ENCODE measurements around the gene PAM. TPM values are rescaled to one million over a fixed set of nuclear protein-coding genes. Genes with fewer than 3 reads are reported as not detected.

PAM gene
- total RNA-seq, 1 experiment from 2014 or later, result 131 TPM

DNA sequence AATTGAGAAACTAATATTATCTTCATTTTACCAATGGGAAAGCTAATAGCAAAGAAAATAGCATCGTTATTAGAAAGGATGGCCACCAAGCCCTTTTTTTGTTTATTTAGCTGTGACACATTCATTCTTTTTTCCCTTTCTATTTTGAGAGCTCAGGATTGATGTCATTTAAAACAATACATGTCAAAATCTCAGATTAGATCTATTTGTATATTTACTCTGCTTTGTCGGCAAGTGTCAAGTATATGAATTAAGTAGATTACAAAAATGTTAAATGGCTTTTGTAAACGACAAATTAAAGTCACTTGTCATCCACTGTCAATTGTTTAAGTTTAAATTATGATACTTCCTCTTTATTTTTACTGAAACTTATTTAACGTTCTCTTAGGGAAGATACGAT, 118.9 kb downstream of the PAM start:
- no peaks in the 10 kb centered on the region; the same call in 1 of the 2 replicates for H3K36me3 ChIP-seq (ENCODE audit: control insufficient read depth, insufficient read depth, low read length)
- in situ Hi-C loops (cut with HindIII; ENCODE audit: low pct_unique_long_range_greater_than_20kb, low sequenced_read_pairs) (no loop called here), intact Hi-C loops (cut with micrococcal nuclease; ENCODE audit: unreplicated experiment) (no loop called here)
- TF ChIP-seq TCF7L2 (IDR thresholded peaks at IDR 0.05; ENCODE audit: low read depth, low read length) (no peak), POLR2AphosphoS5 (IDR thresholded peaks at IDR 0.05; ENCODE audit: low read depth, low read length) (no peak)
- TF ChIP-seq, protein P1, sequence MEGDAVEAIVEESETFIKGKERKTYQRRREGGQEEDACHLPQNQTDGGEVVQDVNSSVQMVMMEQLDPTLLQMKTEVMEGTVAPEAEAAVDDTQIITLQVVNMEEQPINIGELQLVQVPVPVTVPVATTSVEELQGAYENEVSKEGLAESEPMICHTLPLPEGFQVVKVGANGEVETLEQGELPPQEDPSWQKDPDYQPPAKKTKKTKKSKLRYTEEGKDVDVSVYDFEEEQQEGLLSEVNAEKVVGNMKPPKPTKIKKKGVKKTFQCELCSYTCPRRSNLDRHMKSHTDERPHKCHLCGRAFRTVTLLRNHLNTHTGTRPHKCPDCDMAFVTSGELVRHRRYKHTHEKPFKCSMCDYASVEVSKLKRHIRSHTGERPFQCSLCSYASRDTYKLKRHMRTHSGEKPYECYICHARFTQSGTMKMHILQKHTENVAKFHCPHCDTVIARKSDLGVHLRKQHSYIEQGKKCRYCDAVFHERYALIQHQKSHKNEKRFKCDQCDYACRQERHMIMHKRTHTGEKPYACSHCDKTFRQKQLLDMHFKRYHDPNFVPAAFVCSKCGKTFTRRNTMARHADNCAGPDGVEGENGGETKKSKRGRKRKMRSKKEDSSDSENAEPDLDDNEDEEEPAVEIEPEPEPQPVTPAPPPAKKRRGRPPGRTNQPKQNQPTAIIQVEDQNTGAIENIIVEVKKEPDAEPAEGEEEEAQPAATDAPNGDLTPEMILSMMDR (IDR thresholded peaks at IDR 0.05), result no peak
- H3K9me3 ChIP-seq (ENCODE audit: control insufficient read depth, insufficient read depth, low read depth, low read length), result no peaks in the 10 kb centered on the region
- POLR2A ChIA-PET, result no interaction called here
- H3K27me3 ChIP-seq (ENCODE audit: control insufficient read depth, insufficient read depth, low read length), result no peaks in the 10 kb centered on the region
- H3K4me3 ChIP-seq (ENCODE audit: low read depth in 2 of 2, low read length in 2 of 2), result no peak overlapping the region
- H3K4me1 ChIP-seq (ENCODE audit: control insufficient read depth, insufficient read depth, low read length), result no peaks in the 10 kb centered on the region
- H3K27ac ChIP-seq (ENCODE audit: low read length), result no peak overlapping the region
- ATAC-seq (no peak), DNase-seq (ENCODE audit: low read depth, low spot score) (no peak)
- CTCF ChIA-PET, result no interaction called here
- BruUV-seq (replicated peaks), result no TSS peak

DNA sequence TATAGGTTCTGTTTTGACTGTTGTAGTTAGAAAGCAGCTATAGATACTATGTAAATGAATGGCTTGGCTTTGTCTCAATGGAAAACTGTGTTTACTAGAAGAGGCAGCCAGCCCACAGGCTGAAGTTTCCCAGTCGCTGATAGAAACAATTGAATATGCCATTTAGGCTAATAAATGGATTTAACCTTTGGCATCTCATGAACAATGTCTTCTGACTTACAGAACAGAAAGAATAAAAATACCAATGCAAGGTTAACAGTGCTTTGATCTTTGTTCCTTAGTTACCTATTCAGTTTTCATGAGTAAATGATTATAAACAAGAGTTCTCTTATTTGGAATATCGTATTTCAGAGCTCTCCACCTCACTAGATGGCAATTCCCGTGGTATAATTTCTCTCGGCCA, 120.6 kb downstream of the PAM start:
- no peaks in the 10 kb centered on the region; the same call in 1 of the 2 replicates for H3K36me3 ChIP-seq (ENCODE audit: control insufficient read depth, insufficient read depth, low read length)
- ATAC-seq, result no peak
- no peak overlapping the region for H3K27ac ChIP-seq (ENCODE audit: low read length)
- H3K4me1 ChIP-seq (ENCODE audit: control insufficient read depth, insufficient read depth, low read length), result no peaks in the 10 kb centered on the region
- in situ Hi-C loops (cut with HindIII; ENCODE audit: low pct_unique_long_range_greater_than_20kb, low sequenced_read_pairs), result no loop called here
- CTCF ChIA-PET, result no interaction called here
- no peaks in the 10 kb centered on the region for H3K27me3 ChIP-seq (ENCODE audit: control insufficient read depth, insufficient read depth, low read length)
- H3K4me3 ChIP-seq (ENCODE audit: low read depth in 2 of 2, low read length in 2 of 2), result no peak overlapping the region
- no peak for DNase-seq (ENCODE audit: low read depth, low spot score)
- TF ChIP-seq TCF7L2 (IDR thresholded peaks at IDR 0.05; ENCODE audit: low read depth, low read length) (0 out of 2 replicates have a peak, but pooled peaks have one; percentile 17), SIN3A (IDR thresholded peaks at IDR 0.05; ENCODE audit: borderline replicate concordance, insufficient read depth, low read depth, low read length) (no peak), POLR2AphosphoS5 (IDR thresholded peaks at IDR 0.05; ENCODE audit: low read depth, low read length) (no peak)
- intact Hi-C loops (cut with micrococcal nuclease; ENCODE audit: unreplicated experiment), result no loop called here
- no peaks in the 10 kb centered on the region for H3K9me3 ChIP-seq (ENCODE audit: control insufficient read depth, insufficient read depth, low read depth, low read length)
- no TSS peak for BruUV-seq (replicated peaks)
- POLR2A ChIA-PET, result no interaction called here

DNA sequence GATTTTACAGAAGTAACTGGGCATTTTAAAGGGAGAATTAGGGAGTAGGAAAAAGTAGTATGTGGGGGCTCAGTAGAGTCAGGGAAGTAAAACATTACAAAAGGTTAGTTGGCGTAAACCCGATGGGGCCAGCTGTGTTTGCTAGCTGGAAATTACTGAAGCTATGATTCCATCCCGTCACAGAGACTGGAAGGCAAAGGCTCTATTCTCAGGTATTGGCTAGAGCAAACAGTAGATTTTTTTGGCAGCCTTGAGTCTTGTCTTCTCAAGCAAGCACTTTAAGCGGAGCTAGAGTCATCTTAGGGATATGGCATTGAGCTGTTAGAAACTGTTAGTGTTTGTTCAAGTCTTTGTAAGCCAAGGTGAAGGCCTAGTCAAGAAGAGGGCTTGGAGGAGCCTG, 121.5 kb downstream of the PAM start:
- CTCF ChIA-PET, result no interaction called here
- no peak for DNase-seq (ENCODE audit: low read depth, low spot score)
- ATAC-seq, result no peak
- H3K4me3 ChIP-seq (ENCODE audit: low read depth in 2 of 2, low read length in 2 of 2), result no peak overlapping the region
- H3K36me3 ChIP-seq (ENCODE audit: control insufficient read depth, insufficient read depth, low read length), result no peaks in the 10 kb centered on the region; the same call in 1 of the 2 replicates
- no peaks in the 10 kb centered on the region for H3K9me3 ChIP-seq (ENCODE audit: control insufficient read depth, insufficient read depth, low read depth, low read length)
- BruUV-seq (replicated peaks), result no TSS peak
- H3K27me3 ChIP-seq (ENCODE audit: control insufficient read depth, insufficient read depth, low read length), result no peaks in the 10 kb centered on the region
- POLR2A ChIA-PET, result no interaction called here
- H3K27ac ChIP-seq (ENCODE audit: low read length), result no peak overlapping the region
- intact Hi-C loops (cut with micrococcal nuclease; ENCODE audit: unreplicated experiment) (no loop called here), in situ Hi-C loops (cut with HindIII; ENCODE audit: low pct_unique_long_range_greater_than_20kb, low sequenced_read_pairs) (no loop called here)
- H3K4me1 ChIP-seq (ENCODE audit: control insufficient read depth, insufficient read depth, low read length), result no peaks in the 10 kb centered on the region
- TF ChIP-seq TCF7L2 (IDR thresholded peaks at IDR 0.05; ENCODE audit: low read depth, low read length), result no peak
- TF ChIP-seq, protein P2, sequence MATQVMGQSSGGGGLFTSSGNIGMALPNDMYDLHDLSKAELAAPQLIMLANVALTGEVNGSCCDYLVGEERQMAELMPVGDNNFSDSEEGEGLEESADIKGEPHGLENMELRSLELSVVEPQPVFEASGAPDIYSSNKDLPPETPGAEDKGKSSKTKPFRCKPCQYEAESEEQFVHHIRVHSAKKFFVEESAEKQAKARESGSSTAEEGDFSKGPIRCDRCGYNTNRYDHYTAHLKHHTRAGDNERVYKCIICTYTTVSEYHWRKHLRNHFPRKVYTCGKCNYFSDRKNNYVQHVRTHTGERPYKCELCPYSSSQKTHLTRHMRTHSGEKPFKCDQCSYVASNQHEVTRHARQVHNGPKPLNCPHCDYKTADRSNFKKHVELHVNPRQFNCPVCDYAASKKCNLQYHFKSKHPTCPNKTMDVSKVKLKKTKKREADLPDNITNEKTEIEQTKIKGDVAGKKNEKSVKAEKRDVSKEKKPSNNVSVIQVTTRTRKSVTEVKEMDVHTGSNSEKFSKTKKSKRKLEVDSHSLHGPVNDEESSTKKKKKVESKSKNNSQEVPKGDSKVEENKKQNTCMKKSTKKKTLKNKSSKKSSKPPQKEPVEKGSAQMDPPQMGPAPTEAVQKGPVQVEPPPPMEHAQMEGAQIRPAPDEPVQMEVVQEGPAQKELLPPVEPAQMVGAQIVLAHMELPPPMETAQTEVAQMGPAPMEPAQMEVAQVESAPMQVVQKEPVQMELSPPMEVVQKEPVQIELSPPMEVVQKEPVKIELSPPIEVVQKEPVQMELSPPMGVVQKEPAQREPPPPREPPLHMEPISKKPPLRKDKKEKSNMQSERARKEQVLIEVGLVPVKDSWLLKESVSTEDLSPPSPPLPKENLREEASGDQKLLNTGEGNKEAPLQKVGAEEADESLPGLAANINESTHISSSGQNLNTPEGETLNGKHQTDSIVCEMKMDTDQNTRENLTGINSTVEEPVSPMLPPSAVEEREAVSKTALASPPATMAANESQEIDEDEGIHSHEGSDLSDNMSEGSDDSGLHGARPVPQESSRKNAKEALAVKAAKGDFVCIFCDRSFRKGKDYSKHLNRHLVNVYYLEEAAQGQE (IDR thresholded peaks at IDR 0.05; ENCODE audit: insufficient read depth in 1 of 2, low read depth in 2 of 2, low read length in 1 of 2), result no peak
- no peak for TF ChIP-seq POLR2AphosphoS5 (IDR thresholded peaks at IDR 0.05; ENCODE audit: low read depth, low read length)
- TF ChIP-seq SIN3A (IDR thresholded peaks at IDR 0.05; ENCODE audit: borderline replicate concordance, insufficient read depth, low read depth, low read length), result no peak
- TF ChIP-seq, protein P1 (IDR thresholded peaks at IDR 0.05), result no peak

All from Panc1 (cell line).